ENCODE measurements around the gene ZNF536.

Gene ZNF536

DNA sequence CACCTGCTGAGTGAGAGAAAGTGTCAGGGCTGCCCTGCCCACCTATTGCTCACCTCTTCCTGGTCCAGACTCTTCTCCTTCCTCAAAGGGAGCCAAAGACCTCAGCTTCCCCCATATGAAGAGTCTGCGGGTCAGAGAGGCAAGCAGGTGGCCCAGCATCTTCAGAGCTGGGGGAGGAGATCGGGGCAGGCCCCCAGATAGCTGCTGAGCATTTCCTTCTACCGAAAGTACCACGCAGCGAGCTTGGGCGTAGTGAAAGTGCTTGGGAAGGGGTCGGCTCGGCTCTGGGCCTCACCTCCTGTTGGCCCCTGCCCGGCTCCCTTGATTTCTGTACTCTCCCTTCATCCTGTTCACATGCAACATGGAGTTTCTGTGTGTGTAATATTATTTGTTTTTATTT lies 12.2 kb upstream of the ZNF536 start:
- TF ChIP-seq POLR2A (IDR thresholded peaks at IDR 0.05; ENCODE audit: extremely low read depth, insufficient read length) (no peak), MYC (IDR thresholded peaks at IDR 0.05; ENCODE audit: low read depth, low read length) (no peak), MAX (IDR thresholded peaks at IDR 0.05; ENCODE audit: low read depth, low read length) (no peak)
- TF ChIP-seq, protein P1, sequence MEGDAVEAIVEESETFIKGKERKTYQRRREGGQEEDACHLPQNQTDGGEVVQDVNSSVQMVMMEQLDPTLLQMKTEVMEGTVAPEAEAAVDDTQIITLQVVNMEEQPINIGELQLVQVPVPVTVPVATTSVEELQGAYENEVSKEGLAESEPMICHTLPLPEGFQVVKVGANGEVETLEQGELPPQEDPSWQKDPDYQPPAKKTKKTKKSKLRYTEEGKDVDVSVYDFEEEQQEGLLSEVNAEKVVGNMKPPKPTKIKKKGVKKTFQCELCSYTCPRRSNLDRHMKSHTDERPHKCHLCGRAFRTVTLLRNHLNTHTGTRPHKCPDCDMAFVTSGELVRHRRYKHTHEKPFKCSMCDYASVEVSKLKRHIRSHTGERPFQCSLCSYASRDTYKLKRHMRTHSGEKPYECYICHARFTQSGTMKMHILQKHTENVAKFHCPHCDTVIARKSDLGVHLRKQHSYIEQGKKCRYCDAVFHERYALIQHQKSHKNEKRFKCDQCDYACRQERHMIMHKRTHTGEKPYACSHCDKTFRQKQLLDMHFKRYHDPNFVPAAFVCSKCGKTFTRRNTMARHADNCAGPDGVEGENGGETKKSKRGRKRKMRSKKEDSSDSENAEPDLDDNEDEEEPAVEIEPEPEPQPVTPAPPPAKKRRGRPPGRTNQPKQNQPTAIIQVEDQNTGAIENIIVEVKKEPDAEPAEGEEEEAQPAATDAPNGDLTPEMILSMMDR (IDR thresholded peaks at IDR 0.05; ENCODE audit: low read depth, low read length): no peak
- no peak overlapping the region for H3K4me3 ChIP-seq (ENCODE audit: low read depth, low read length)
- no peak for DNase-seq (ENCODE audit: low read depth)

- TF ChIP-seq, protein P1 (IDR thresholded peaks at IDR 0.05; ENCODE audit: low read depth, low read length): no peak
- TF ChIP-seq POLR2A (IDR thresholded peaks at IDR 0.05; ENCODE audit: extremely low read depth, insufficient read length) (no peak), MYC (IDR thresholded peaks at IDR 0.05; ENCODE audit: low read depth, low read length) (no peak), MAX (IDR thresholded peaks at IDR 0.05; ENCODE audit: low read depth, low read length) (no peak)
- H3K4me3 ChIP-seq (ENCODE audit: low read depth, low read length): no peak overlapping the region
- no peak for DNase-seq (ENCODE audit: low read depth)
Observed at GRCh38 chr19:30360376-30361106, 11.6 kb upstream of the ZNF536 start.

GRCh38 chr19:30361107-30361447 lies 11.1 kb upstream of the ZNF536 start:
- no peak for TF ChIP-seq MYC (IDR thresholded peaks at IDR 0.05; ENCODE audit: low read depth, low read length)
- TF ChIP-seq, protein P1 (IDR thresholded peaks at IDR 0.05; ENCODE audit: low read depth, low read length): no peak
- TF ChIP-seq POLR2A (IDR thresholded peaks at IDR 0.05; ENCODE audit: extremely low read depth, insufficient read length): no peak
- no peak for TF ChIP-seq MAX (IDR thresholded peaks at IDR 0.05; ENCODE audit: low read depth, low read length)
- no peak overlapping the region for H3K4me3 ChIP-seq (ENCODE audit: low read depth, low read length)
- no peak for DNase-seq (ENCODE audit: low read depth)

DNA sequence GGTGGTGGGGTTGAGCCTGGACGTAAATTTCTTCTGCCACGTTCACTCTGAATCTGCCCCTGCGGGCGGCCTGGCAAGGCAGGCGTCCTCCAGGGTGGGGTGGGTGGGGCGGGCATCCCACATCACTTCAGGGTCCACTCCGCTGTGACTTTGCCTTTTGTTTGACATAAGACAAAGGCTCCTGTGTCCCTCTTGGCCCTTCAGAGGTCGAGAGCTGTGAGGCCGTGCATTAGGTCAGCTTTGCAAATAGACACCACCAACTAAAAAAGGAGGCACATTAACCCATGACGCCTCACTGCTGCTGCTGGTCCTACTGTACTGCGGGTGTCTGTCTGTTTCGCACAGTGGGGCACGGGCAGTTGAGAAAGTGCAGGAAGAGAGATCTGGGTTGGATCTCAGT lies 10.5 kb upstream of the ZNF536 start:
- DNase-seq (ENCODE audit: low read depth): no peak
- no peak for TF ChIP-seq MAX (IDR thresholded peaks at IDR 0.05; ENCODE audit: low read depth, low read length)
- no peak for TF ChIP-seq POLR2A (IDR thresholded peaks at IDR 0.05; ENCODE audit: extremely low read depth, insufficient read length)
- TF ChIP-seq, protein P1 (IDR thresholded peaks at IDR 0.05; ENCODE audit: low read depth, low read length): no peak
- no peak for TF ChIP-seq MYC (IDR thresholded peaks at IDR 0.05; ENCODE audit: low read depth, low read length)
- H3K4me3 ChIP-seq (ENCODE audit: low read depth, low read length): no peak overlapping the region

DNA sequence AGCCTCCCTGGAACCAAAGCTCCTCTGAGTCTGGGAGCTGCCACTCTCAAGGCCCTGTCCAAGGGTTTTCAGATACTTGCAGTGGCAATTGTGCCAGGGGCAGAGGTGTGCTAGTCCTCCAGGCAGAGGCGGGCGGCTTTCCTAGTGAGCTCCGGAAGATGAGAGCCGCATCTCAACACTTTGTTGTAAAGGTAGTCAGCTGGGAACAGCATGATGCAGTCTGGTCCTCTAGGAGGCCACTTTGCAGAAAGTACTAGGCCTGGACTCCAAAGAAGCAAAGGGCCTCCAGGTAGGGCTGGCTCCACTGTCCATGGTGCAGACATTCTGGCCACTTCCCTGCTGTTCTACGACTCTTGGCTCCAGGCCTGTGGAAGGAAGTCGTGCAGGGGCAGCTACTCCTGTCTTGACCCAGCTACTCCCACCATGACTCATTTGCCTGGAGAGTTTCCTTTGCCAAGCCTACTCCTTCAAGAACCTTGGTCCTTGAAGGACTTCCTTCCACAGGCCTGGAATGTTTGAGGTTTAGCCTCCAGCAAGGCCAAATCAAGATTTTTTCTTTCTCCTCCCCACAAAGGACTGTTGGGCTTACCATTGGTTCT lies 9.9 kb upstream of the ZNF536 start:
- no peak overlapping the region for H3K4me3 ChIP-seq (ENCODE audit: low read depth, low read length)
- no peak for TF ChIP-seq MAX (IDR thresholded peaks at IDR 0.05; ENCODE audit: low read depth, low read length)
- no peak for TF ChIP-seq POLR2A (IDR thresholded peaks at IDR 0.05; ENCODE audit: extremely low read depth, insufficient read length)
- DNase-seq (ENCODE audit: low read depth): peak; percentile 0

DNA sequence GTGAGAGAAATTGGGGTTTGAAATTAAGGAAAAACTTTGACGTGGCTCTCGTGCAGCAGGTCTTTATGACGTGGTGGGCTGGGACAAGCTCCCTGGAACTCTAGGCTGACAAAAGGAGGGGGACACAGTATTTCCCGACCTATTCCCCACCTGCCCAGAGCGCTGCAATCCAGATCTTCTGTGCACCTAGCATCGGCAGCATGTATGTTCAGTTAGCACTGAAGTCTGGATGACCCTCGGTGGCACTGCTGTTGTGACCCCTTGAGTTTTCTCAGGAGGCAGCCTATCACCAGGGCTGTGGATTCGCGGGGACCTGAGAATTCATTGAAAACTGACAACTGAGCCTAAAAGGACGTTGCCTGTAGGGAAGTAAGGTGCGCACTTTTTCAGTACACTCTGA lies 9.1 kb upstream of the ZNF536 start:
- DNase-seq (ENCODE audit: low read depth): no peak
- no peak overlapping the region for H3K4me3 ChIP-seq (ENCODE audit: low read depth, low read length)
- TF ChIP-seq MYC (IDR thresholded peaks at IDR 0.05; ENCODE audit: low read depth, low read length): no peak
- TF ChIP-seq MAX (IDR thresholded peaks at IDR 0.05; ENCODE audit: low read depth, low read length): no peak
- TF ChIP-seq, protein P1 (IDR thresholded peaks at IDR 0.05; ENCODE audit: low read depth, low read length): no peak
- TF ChIP-seq POLR2A (IDR thresholded peaks at IDR 0.05; ENCODE audit: extremely low read depth, insufficient read length): no peak
